ENCODE results near the gene HIPK2. TPM values are rescaled to one million over a fixed set of nuclear protein-coding genes. Genes with fewer than 3 reads are reported as not detected.

The HIPK2 gene
- total RNA-seq, 1 donor from 2014 or later, result 44.0 TPM

DNA sequence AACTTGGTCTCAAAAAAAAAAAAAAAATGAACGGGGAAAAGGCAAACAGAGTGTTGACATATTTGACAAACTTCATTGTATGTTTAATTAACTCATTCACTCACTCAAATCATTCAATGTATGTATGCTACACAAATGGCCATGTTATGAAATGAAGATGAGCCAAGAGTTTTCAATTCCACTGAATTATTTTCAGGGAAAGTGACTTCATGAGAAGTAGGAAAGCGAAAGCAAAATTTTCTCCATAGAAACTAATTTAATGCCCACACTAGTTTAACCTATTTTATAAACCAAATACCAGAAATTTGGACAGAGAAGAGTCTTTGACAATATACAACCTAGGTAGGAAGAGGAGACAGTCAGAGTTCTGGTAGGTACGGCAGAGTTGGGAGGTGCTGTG, 119.5 kb downstream of the HIPK2 start:
- TF ChIP-seq, protein P1, sequence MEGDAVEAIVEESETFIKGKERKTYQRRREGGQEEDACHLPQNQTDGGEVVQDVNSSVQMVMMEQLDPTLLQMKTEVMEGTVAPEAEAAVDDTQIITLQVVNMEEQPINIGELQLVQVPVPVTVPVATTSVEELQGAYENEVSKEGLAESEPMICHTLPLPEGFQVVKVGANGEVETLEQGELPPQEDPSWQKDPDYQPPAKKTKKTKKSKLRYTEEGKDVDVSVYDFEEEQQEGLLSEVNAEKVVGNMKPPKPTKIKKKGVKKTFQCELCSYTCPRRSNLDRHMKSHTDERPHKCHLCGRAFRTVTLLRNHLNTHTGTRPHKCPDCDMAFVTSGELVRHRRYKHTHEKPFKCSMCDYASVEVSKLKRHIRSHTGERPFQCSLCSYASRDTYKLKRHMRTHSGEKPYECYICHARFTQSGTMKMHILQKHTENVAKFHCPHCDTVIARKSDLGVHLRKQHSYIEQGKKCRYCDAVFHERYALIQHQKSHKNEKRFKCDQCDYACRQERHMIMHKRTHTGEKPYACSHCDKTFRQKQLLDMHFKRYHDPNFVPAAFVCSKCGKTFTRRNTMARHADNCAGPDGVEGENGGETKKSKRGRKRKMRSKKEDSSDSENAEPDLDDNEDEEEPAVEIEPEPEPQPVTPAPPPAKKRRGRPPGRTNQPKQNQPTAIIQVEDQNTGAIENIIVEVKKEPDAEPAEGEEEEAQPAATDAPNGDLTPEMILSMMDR (IDR thresholded peaks at IDR 0.05; ENCODE audit: insufficient read depth, low read length, poor library complexity, severe bottlenecking), result no peak
- no peak for DNase-seq (ENCODE audit: low read depth)
- Histone ChIP-seq H3K36me3 (ENCODE audit: control insufficient read depth, insufficient read depth, low read length) (peaks cover 2% of the 10 kb centered on the region), H3K27me3 (ENCODE audit: control insufficient read depth, insufficient read depth, low read length) (no peaks in the 10 kb centered on the region), H3K4me3 (ENCODE audit: low read depth, low read length) (no peak overlapping the region)

DNA sequence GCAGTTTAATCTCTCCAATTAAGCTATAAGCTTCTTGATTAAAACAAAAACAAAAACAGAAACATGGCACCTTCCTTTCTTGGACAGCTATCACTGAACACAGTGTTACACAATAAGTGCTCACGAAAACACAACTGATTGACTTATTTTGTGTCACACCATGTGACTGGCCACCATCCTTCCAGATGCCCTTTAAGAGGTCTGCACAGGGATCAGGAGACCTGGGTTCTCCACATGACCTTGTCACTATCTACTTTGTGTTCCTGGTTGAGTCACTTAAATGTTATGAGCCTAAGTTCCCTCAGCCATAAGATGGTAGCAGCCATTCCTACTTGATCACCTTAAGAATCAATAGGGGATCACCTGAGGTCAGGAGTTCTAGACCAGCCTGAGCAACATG, 120.1 kb downstream of the HIPK2 start:
- DNase-seq (ENCODE audit: low read depth), result no peak
- TF ChIP-seq, protein P1 (IDR thresholded peaks at IDR 0.05; ENCODE audit: insufficient read depth, low read length, poor library complexity, severe bottlenecking), result no peak
- Histone ChIP-seq H3K4me3 (ENCODE audit: low read depth, low read length) (no peak overlapping the region), H3K27me3 (ENCODE audit: control insufficient read depth, insufficient read depth, low read length) (no peaks in the 10 kb centered on the region), H3K36me3 (ENCODE audit: control insufficient read depth, insufficient read depth, low read length) (peaks cover 2% of the 10 kb centered on the region)

DNA sequence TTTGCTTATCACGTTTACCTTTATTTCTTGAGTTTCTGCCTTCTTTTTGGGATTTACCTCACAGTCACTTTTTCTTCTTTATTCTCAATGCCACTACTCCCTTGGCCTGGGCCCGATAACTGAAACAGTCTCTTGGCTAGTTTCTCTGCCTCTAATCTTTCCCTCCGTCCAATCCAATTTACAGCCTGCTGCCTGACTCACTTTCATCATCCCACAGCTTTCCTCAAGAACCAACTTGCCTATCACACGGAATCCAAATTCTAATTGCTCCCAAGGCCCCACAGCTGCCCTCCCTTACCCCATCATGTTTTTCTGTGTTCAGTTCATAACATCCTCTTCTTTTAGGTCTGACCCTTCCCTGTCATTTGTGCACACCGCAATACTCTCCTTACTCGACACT, 121.4 kb downstream of the HIPK2 start:
- Histone ChIP-seq H3K36me3 (ENCODE audit: control insufficient read depth, insufficient read depth, low read length) (peaks cover 2% of the 10 kb centered on the region), H3K4me3 (ENCODE audit: low read depth, low read length) (no peak overlapping the region), H3K27me3 (ENCODE audit: control insufficient read depth, insufficient read depth, low read length) (no peaks in the 10 kb centered on the region)
- no peak for DNase-seq (ENCODE audit: low read depth)
- TF ChIP-seq, protein P1 (IDR thresholded peaks at IDR 0.05; ENCODE audit: insufficient read depth, low read length, poor library complexity, severe bottlenecking), result no peak

DNA sequence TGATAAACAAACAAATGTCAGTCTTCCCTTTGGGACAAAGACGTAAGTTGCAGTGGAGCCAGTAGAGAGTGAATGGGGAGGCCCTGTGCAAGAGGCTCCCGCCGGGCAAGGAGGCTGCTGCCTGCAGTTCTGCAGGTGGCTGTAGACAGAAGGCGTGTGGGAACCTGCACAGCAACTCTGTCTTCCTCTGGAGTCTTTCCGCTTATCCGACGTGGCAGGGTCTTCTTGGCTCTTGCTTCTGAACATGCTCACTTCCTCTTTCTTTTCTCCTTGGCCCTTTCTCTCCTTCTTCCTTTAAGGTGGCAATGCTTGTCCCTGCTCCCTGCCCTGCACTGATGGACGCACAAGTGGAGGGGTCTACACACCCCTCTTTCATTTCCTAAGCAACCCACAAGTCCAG, 122.5 kb downstream of the HIPK2 start:
- TF ChIP-seq, protein P1 (IDR thresholded peaks at IDR 0.05; ENCODE audit: insufficient read depth, low read length, poor library complexity, severe bottlenecking), result no peak
- Histone ChIP-seq H3K36me3 (ENCODE audit: control insufficient read depth, insufficient read depth, low read length) (peaks cover 2% of the 10 kb centered on the region), H3K4me3 (ENCODE audit: low read depth, low read length) (no peak overlapping the region), H3K27me3 (ENCODE audit: control insufficient read depth, insufficient read depth, low read length) (no peaks in the 10 kb centered on the region)
- no peak for DNase-seq (ENCODE audit: low read depth)

DNA sequence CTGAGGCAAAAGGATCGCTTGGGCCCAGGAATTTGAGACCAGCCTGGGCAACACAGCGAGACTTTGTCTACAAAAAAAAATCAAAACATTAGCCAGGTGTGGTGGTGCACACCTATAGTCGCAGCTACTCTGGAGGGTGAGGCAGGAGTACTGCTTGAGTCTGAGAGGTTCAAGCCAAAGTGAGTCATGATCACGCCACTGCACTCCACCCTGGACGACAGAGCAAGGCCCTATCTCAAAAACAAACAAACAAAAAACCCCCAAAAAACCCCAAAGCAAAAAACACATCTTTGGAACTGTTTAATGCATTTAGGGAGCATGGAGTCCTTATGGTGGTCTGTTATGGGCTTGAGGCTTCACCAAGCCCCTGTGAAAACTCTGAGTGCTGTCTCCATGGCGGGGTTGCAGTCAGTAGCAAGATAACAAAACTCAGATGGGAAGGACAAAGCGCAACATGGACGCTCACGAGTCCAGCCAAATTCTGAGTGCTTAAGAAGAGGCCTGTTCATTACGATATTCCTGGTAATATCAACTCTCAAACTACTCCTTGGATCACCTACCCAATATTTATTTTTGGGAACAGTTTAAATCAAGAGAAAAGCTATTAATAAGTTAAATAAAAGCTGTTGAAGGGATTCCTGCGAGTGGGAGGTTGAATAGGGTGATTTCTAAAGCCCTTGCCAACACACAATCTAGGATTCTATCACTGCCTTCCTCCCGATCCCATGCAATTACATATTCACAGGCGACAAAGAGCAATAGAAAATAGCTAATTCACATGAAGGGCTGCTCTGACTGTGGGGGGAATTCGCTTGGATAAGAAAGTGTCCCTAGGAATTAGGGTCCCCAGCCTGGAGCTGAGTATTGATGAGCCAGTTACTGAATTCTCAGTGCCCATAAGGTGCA, 123.3 kb downstream of the HIPK2 start:
- Histone ChIP-seq H3K27me3 (ENCODE audit: control insufficient read depth, insufficient read depth, low read length) (no peaks in the 10 kb centered on the region), H3K36me3 (ENCODE audit: control insufficient read depth, insufficient read depth, low read length) (peaks cover 2% of the 10 kb centered on the region), H3K4me3 (ENCODE audit: low read depth, low read length) (no peak overlapping the region)
- TF ChIP-seq, protein P1 (IDR thresholded peaks at IDR 0.05; ENCODE audit: insufficient read depth, low read length, poor library complexity, severe bottlenecking), result no peak
- no peak for DNase-seq (ENCODE audit: low read depth)

Measured in kidney epithelial cell (primary cell).